BE2C (cell line): ENCODE data around the gene CDH13.
A peak's percentile ranks its signal among the peaks of the same experiment; 100 is the strongest.

Experiments used
- DNase-seq: peaks from one replicate; pipeline ENCODE4 v3.0.0-alpha.2; 2020
- H3K27me3 ChIP-seq: fragments of 250-450 bp; sonication (Bioruptor Pico); 2 replicates; pipeline ENCODE4 v1.5.1; 2020; ENCODE audit warnings: mild to moderate bottlenecking
- H3K36me3 ChIP-seq: fragments of 250-450 bp; sonication (Bioruptor Pico); 2 replicates; pipeline ENCODE4 v1.5.1; 2020; ENCODE audit warnings: mild to moderate bottlenecking
- H3K4me1 ChIP-seq: fragments of 250-450 bp; sonication (Bioruptor Pico); 2 replicates; pipeline ENCODE4 v1.5.1; 2020
- H3K4me3 ChIP-seq: 2 replicates; pipeline ENCODE4 v1.5.1; 2011; ENCODE audit warnings: low read depth, low read length
- H3K9me3 ChIP-seq: fragments of 250-450 bp; sonication (Bioruptor Pico); 2 replicates; pipeline ENCODE4 v1.5.1; 2020
- TF ChIP-seq, protein P1 (sequence below): IDR thresholded peaks from 2 replicates; pipeline ENCODE4 v1.5.1; 2012; ENCODE audit warnings: mild to moderate bottlenecking, low read depth, low read length

The CDH13 gene

DNA sequence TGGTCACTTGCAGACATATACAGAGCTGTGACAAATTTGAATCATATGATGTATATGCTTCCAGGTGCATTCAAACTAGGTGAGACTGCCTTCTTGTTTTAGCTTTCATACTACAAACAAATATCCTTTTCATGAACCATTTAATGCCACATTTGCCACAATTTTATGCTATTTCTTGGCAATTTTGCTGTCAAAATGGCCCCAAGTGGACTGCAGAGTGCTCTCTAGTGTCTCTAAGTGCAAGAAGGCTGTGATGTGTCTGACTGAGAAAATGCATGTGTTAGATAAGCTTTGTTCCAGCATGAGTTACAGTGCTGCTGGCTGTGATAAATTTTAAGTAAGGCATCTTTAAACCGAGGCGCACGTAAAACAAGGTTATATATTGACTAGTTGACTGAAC, 38.3 kb downstream of the CDH13 start:
- H3K36me3 ChIP-seq: no peaks in the 10 kb centered on the region
- TF ChIP-seq, protein P1, sequence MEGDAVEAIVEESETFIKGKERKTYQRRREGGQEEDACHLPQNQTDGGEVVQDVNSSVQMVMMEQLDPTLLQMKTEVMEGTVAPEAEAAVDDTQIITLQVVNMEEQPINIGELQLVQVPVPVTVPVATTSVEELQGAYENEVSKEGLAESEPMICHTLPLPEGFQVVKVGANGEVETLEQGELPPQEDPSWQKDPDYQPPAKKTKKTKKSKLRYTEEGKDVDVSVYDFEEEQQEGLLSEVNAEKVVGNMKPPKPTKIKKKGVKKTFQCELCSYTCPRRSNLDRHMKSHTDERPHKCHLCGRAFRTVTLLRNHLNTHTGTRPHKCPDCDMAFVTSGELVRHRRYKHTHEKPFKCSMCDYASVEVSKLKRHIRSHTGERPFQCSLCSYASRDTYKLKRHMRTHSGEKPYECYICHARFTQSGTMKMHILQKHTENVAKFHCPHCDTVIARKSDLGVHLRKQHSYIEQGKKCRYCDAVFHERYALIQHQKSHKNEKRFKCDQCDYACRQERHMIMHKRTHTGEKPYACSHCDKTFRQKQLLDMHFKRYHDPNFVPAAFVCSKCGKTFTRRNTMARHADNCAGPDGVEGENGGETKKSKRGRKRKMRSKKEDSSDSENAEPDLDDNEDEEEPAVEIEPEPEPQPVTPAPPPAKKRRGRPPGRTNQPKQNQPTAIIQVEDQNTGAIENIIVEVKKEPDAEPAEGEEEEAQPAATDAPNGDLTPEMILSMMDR: no peak
- no peak for DNase-seq
- no peaks in the 10 kb centered on the region for H3K9me3 ChIP-seq
- H3K4me3 ChIP-seq: no peak overlapping the region
- no peaks in the 10 kb centered on the region for H3K4me1 ChIP-seq
- no peaks in the 10 kb centered on the region for H3K27me3 ChIP-seq

DNA sequence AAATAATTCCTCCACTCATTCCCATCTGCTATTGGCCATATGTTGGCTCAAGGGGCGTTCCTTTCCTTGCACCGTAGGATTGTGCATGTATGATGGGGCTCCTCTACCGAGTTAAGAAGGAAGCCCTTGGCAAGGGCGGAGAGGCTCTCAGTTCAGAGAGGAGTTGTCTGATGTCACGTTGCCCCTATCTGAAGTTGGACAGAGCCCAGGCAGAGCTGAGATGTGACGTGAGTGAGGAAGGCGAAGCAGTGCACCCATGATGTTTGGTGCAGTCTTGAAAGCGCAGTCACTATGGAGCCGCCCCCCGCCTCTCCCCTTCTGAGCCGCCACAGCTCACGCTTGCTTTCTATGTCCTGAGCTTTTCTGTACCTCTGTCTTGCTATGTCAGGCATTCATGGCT, 40.7 kb downstream of the CDH13 start:
- no peaks in the 10 kb centered on the region for H3K36me3 ChIP-seq

DNA sequence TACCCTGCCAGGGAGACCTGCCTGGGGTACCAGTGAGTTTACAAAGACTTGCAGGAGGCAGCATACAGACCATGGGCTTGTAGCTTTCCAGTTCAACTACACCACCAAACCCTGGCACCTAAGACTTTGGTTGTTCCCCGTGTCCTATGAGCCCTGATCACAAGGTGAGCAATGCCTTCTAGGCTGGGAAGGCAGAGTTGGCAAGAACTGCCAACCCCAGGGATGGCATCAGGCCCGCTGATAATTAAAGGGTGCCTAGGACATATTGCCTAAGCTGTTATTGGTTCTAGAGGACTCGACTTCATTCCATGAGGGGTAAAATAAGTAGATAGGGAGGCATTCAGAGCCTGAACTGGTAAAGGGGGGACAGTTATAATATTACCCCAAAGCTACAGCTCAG, 41.3 kb downstream of the CDH13 start:
- Histone ChIP-seq H3K36me3 (no peaks in the 10 kb centered on the region), H3K9me3 (no peaks in the 10 kb centered on the region), H3K4me1 (no peaks in the 10 kb centered on the region), H3K27me3 (no peaks in the 10 kb centered on the region), H3K4me3 (no peak overlapping the region)
- DNase-seq: no peak
- TF ChIP-seq, protein P1: no peak

More for the DNA sequence above, 40.7 kb downstream of the CDH13 start:
- Histone ChIP-seq H3K4me3 (no peak overlapping the region), H3K27me3 (no peaks in the 10 kb centered on the region), H3K4me1 (no peaks in the 10 kb centered on the region), H3K9me3 (no peaks in the 10 kb centered on the region)
- TF ChIP-seq, protein P1: no peak
- DNase-seq: no peak

DNA sequence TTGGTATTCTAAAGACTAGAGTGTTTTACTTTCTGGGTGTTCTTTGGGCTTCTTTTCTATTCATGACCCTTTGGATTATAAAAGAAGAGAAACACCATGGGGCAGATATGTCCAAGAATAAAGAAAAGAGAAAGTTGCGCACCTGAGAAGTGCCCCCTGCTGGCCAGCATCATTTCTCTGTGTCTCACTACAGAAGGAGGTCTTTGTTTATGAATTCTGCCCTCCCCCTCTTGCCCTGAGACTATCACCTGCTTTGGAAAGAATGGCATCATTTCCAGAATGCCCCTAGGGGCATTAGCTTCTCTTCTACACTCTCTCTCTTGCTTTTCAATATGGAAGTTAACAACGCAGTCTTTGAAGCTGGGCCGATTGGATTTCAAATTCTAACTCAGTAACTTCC, 45.0 kb downstream of the CDH13 start:
- no peak for DNase-seq
- Histone ChIP-seq H3K4me1 (no peaks in the 10 kb centered on the region), H3K4me3 (no peak overlapping the region), H3K36me3 (no peaks in the 10 kb centered on the region), H3K27me3 (no peaks in the 10 kb centered on the region), H3K9me3 (no peaks in the 10 kb centered on the region)
- TF ChIP-seq, protein P1: peak; percentile 9; the same call in 1 of the 2 replicates

DNA sequence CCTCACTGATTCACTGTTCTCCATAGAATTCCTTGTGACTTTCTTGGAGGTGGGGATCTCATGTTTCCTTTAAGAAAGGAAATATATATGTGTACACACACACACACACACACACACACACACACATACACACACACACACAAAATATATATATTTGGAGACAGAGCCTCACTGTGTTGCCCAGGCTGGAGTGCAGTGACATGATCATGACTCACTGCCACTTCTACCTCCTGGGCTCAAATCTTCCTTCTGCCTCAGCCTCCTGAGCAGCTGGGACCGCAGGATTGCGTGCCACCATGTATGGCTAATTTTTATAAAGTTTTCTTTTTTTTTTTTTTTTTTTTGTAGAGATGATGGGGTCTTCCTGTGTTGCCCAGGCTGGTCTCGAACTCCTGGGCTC, 45.9 kb downstream of the CDH13 start:
- no peaks in the 10 kb centered on the region for H3K4me1 ChIP-seq
- no peaks in the 10 kb centered on the region for H3K27me3 ChIP-seq
- H3K9me3 ChIP-seq: no peaks in the 10 kb centered on the region
- no peak overlapping the region for H3K4me3 ChIP-seq
- TF ChIP-seq, protein P1: no peak
- DNase-seq: no peak
- no peaks in the 10 kb centered on the region for H3K36me3 ChIP-seq

DNA sequence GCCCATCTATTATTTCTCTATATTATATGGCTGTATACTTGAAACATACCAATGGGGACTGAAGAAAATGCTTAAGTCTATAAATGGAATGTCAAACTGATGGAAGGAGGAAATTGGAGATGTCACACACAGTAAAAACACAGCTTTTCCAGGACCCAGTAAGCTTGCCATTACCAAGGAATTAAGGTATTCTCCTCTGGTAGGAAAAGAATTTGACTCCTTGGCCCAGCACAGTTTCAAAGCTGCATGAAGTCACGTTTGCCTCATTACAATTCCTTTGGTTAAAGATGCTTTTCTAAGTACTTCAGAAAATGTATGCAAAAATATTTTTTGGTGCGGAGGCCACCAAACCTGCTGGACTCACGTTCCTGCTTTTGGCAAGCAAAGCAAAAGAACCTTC, 48.5 kb downstream of the CDH13 start:
- Histone ChIP-seq H3K9me3 (no peaks in the 10 kb centered on the region; the same call in none of the 2 replicates), H3K4me3 (no peak overlapping the region), H3K36me3 (no peaks in the 10 kb centered on the region), H3K27me3 (no peaks in the 10 kb centered on the region), H3K4me1 (no peaks in the 10 kb centered on the region)
- TF ChIP-seq, protein P1: no peak
- no peak for DNase-seq
